ENCODE data around the gene VOPP1. TPM values are rescaled to one million over a fixed set of nuclear protein-coding genes. Genes with fewer than 3 reads are reported as not detected.

The VOPP1 gene
- total and polyA plus RNA-seq, 9 of the 15 experiments (the other 6 are each of a cell fraction or from before 2014, with no cell fraction given): 8.2 to 45.8 (median 31.2) TPM

- Histone ChIP-seq H3K4me1 (replicated peaks in 1 of 2; ENCODE audit: control insufficient read depth in 2 of 2, insufficient read depth in 2 of 2, low read length in 2 of 2) (peaks cover 4 to 9% of the 10 kb centered on the region in 2 experiments; a peak in 4 of 5 replicates), H4K20me1 (replicated peaks; ENCODE audit: control insufficient read depth, insufficient read depth, low read length) (no peaks in the 10 kb centered on the region), H3K9ac (ENCODE audit: insufficient read depth in 1 of 2, low read depth in 2 of 2, low read length in 2 of 2) (no peak overlapping the region), H3K27me3 (ENCODE audit: control insufficient read depth in 2 of 2, insufficient read depth in 2 of 2, low read length in 2 of 2) (no peaks in the 10 kb centered on the region), H2AFZ (ENCODE audit: low read depth, low read length) (no peak overlapping the region), H3K27ac (ENCODE audit: extremely low read depth, low read depth, low read length) (no peak overlapping the region), H3K4me2 (ENCODE audit: insufficient read depth, low read length) (no peak overlapping the region), H3K9me1 (ENCODE audit: control insufficient read depth, insufficient read depth, low read length) (no peaks in the 10 kb centered on the region), H3K9me3 (replicated peaks; ENCODE audit: control insufficient read depth, insufficient read depth, low read depth, low read length) (no peaks in the 10 kb centered on the region), H3K4me3 (no peak overlapping the region), H3K79me2 (ENCODE audit: control insufficient read depth, insufficient read depth, low read length) (no peaks in the 10 kb centered on the region), H3K36me3 (ENCODE audit: control insufficient read depth, insufficient read depth, low read length) (no peaks in the 10 kb centered on the region)
- in situ Hi-C loops (cut with MboI): loop anchor here (5.0 kb wide), 1 partner anchor 132 kb away; no protein-coding TSS in a partner anchor
- intact Hi-C loops (cut with micrococcal nuclease): no loop called here
- ATAC-seq (no peak), FAIRE-seq (no peak), DNase-seq (ENCODE audit: extremely low read depth in 1 of 4, low spot score in 3 of 4) (no peak)
- BruUV-seq (replicated peaks): no TSS peak
- 73% methylated on average over 2 of the region's 5 CpGs for WGBS (ENCODE audit: insufficient coverage, low coverage, missing lambda C conversion rate)
- ChIA-PET POLR2A (interaction anchor here (0.6 kb wide), 1 partner anchor 114 kb away, joined by 4 read pairs; no protein-coding TSS in a partner anchor), CTCF (ENCODE audit: low intra/inter-chr PET ratio) (no interaction called here)
- TF ChIP-seq SNIP1 (IDR thresholded peaks at IDR 0.05; ENCODE audit: low read depth) (no peak), ZBTB33 (CRISPR knock-in tag; IDR thresholded peaks at IDR 0.05) (no peak), HNRNPLL (IDR thresholded peaks at IDR 0.05; ENCODE audit: low read depth, low read length, poor library complexity, severe bottlenecking) (no peak), NONO (IDR thresholded peaks at IDR 0.05; ENCODE audit: low read depth in 2 of 2, low read length in 1 of 2) (no peak), ETS1 (conservative IDR thresholded peaks at IDR 0.05; ENCODE audit: control insufficient read depth, low read depth, low read length) (no peak)
Observed at GRCh38 chr7:55423891-55424290, 148.4 kb downstream of the VOPP1 start.
